Neural progenitor cell (in vitro differentiated cells): ENCODE results near the gene NSMCE4A. TPM values are rescaled to one million over a fixed set of nuclear protein-coding genes. Genes with fewer than 3 reads are reported as not detected.

Experiments used
- DNase-seq: peaks from one replicate; pipeline ENCODE4 v3.0.0-alpha.2; 2016; ENCODE audit warnings: low spot score
- H2AFZ ChIP-seq: fragments of 200-600 bp; sonication (generic); replicated peaks from 2 replicates; pipeline ENCODE4 v1.6.1; 2016; ENCODE audit warnings: antibody characterized with exemption
- H3F3A ChIP-seq: fragments of 200-600 bp; sonication (generic); 2 replicates; pipeline ENCODE4 v1.6.1; 2016; ENCODE audit warnings: antibody characterized with exemption, low read depth
- H3K27ac ChIP-seq: fragments of 200-600 bp; sonication (generic); 2 replicates; pipeline ENCODE4 v1.5.1; 2016; ENCODE audit warnings: mild to moderate bottlenecking
- H3K27me3 ChIP-seq: fragments of 200-600 bp; sonication (generic); 2 replicates; pipeline ENCODE4 v1.6.1; 2016; ENCODE audit warnings: mild to moderate bottlenecking, moderate library complexity
- H3K36me3 ChIP-seq: fragments of 200-600 bp; sonication (generic); 2 replicates; pipeline ENCODE4 v1.5.1; 2016
- H3K4me1 ChIP-seq: fragments of 200-600 bp; sonication (generic); 2 replicates; pipeline ENCODE4 v1.6.1; 2016; ENCODE audit warnings: mixed run types
- H3K4me2 ChIP-seq: fragments of 200-600 bp; sonication (generic); 2 replicates; pipeline ENCODE4 v1.6.1; 2016
- H3K4me3 ChIP-seq: fragments of 200-600 bp; sonication (generic); 2 replicates; pipeline ENCODE4 v1.5.1; 2016
- H3K79me2 ChIP-seq: fragments of 200-600 bp; sonication (generic); 2 replicates; pipeline ENCODE4 v1.6.1; 2016; ENCODE audit warnings: low read depth
- H3K9ac ChIP-seq: fragments of 200-600 bp; sonication (generic); 2 replicates; pipeline ENCODE4 v1.6.1; 2016
- H3K9me3 ChIP-seq: fragments of 200-600 bp; sonication (generic); 2 replicates; pipeline ENCODE4 v1.5.1; 2016; ENCODE audit warnings: low read depth
- H4K20me1 ChIP-seq: fragments of 200-600 bp; sonication (generic); 2 replicates; pipeline ENCODE4 v1.6.1; 2016; ENCODE audit warnings: low read depth
- H3K27ac Mint-ChIP-seq: 3 replicates; pipeline ENCODE4 v1.8.0; 2021; ENCODE audit warnings: mixed read lengths
- H3K27me3 Mint-ChIP-seq: 2 replicates; pipeline ENCODE4 v1.8.0; 2022; ENCODE audit warnings: low read depth, mild to moderate bottlenecking, inconsistent platforms, moderate library complexity, mixed read lengths; ENCODE audit not compliant: insufficient read depth
- H3K36me3 Mint-ChIP-seq: 3 replicates; pipeline ENCODE4 v1.8.0; 2021; ENCODE audit warnings: mixed read lengths
- H3K4me1 Mint-ChIP-seq: 3 replicates; pipeline ENCODE4 v1.8.0; 2021; ENCODE audit warnings: mixed read lengths
- H3K4me3 Mint-ChIP-seq: 3 replicates; pipeline ENCODE4 v1.8.0; 2021; ENCODE audit warnings: mild to moderate bottlenecking, moderate library complexity, mixed read lengths
- H3K9me3 Mint-ChIP-seq: 3 replicates; pipeline ENCODE4 v1.8.0; 2020; ENCODE audit warnings: mixed read lengths
- EZH2 ChIP-seq: fragments of 200-600 bp; sonication (generic); IDR thresholded peaks from 2 replicates; pipeline ENCODE4 v1.6.1; 2017; ENCODE audit warnings: antibody characterized with exemption, mild to moderate bottlenecking, moderate library complexity
- EZH2phosphoT487 ChIP-seq: fragments of 200-600 bp; sonication (generic); IDR thresholded peaks from 2 replicates; pipeline ENCODE4 v1.6.1; 2017; ENCODE audit warnings: antibody characterized with exemption
- total RNA-seq: library from RNA; depleted of rRNA; stranded (reverse); fragments of >200 nt; gene quantifications from 2 replicates; pipeline ENCODE4 v1.2.3, GENCODE V29; 2015; ENCODE audit warnings: low replicate concordance
- TF ChIP-seq, protein P1 (sequence below): fragments of 200-600 bp; sonication (generic); IDR thresholded peaks from 2 replicates; pipeline ENCODE4 v1.5.1; 2017; ENCODE audit warnings: antibody characterized with exemption, mild to moderate bottlenecking

The NSMCE4A gene
- total RNA-seq, 1 donor from 2014 or later = 223 TPM

DNA sequence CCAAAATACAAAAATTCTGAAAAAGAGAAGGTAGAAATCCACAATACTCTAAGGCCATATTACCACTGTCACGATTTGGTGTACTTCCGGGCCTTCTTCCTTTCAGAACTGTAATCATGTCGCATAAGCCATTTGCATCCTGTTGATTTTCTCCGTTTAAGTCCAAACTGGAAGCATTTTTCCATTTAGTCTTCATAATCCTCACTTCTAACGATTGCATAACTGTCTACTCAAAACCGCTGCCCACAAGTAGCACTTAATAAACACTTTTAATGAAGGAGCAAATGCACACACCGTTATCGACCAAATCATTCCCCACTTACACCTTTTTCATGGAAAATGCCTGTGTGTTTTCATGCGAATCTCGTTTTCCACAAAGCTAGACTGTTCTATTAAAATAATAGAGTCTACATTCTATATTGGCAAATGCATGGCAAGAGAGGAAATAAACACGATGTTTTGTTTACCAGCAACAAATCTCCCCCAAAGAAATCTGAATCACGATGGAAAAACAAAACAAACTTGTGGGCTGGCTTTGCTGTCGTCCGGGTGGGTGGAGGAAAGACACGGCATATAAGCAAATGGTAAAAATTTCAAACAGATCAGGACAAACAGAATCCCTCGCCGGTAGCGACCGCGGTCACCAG, 48.2 kb downstream of the NSMCE4A start:
- H3K27me3 Mint-ChIP-seq = no peaks in the 10 kb centered on the region
- Histone ChIP-seq H3K9ac (peak overlapping the region; percentile 88), H3K79me2 (peaks cover 70% of the 10 kb centered on the region), H3K4me1 (peaks cover 20% of the 10 kb centered on the region), H3K4me2 (peak overlapping the region; percentile 77), H3K27me3 (no peaks in the 10 kb centered on the region), H2AFZ (peak overlapping the region; percentile 83), H3F3A (peaks cover 38% of the 10 kb centered on the region), H3K36me3 (no peaks in the 10 kb centered on the region), H3K4me3 (peak overlapping the region; percentile 88), H3K27ac (no peak overlapping the region), H4K20me1 (no peaks in the 10 kb centered on the region), H3K9me3 (no peaks in the 10 kb centered on the region)
- no peaks in the 10 kb centered on the region for H3K9me3 Mint-ChIP-seq
- peaks cover 8% of the 10 kb centered on the region for H3K36me3 Mint-ChIP-seq
- peak overlapping the region; percentile 75 for H3K27ac Mint-ChIP-seq
- DNase-seq = no peak
- peaks cover 47% of the 10 kb centered on the region for H3K4me1 Mint-ChIP-seq
- TF ChIP-seq EZH2phosphoT487 = no peak
- TF ChIP-seq, protein P1, sequence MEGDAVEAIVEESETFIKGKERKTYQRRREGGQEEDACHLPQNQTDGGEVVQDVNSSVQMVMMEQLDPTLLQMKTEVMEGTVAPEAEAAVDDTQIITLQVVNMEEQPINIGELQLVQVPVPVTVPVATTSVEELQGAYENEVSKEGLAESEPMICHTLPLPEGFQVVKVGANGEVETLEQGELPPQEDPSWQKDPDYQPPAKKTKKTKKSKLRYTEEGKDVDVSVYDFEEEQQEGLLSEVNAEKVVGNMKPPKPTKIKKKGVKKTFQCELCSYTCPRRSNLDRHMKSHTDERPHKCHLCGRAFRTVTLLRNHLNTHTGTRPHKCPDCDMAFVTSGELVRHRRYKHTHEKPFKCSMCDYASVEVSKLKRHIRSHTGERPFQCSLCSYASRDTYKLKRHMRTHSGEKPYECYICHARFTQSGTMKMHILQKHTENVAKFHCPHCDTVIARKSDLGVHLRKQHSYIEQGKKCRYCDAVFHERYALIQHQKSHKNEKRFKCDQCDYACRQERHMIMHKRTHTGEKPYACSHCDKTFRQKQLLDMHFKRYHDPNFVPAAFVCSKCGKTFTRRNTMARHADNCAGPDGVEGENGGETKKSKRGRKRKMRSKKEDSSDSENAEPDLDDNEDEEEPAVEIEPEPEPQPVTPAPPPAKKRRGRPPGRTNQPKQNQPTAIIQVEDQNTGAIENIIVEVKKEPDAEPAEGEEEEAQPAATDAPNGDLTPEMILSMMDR = no peak
- TF ChIP-seq EZH2 = no peak
- peak overlapping the region; percentile 94 for H3K4me3 Mint-ChIP-seq

DNA sequence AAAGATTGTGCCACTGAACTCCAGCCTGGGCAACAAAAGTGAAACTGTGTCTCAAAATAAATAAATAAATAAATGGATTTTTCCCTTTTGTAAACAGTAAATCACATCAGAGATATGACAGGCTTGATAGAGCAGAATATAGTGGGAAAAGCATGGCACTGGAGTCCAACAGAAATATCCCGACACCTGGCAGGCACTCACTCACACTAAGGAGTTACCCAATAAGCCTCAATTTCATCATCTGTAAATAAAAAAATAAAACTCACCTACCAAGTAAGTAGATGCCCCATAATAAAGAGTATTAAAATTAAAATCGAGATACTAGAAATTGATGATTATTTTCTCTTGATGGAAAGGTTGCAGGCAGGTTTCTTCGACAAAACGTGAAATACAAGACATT, 48.9 kb downstream of the NSMCE4A start:
- Mint-ChIP-seq H3K27me3 (no peaks in the 10 kb centered on the region), H3K9me3 (no peaks in the 10 kb centered on the region), H3K4me1 (peaks cover 52% of the 10 kb centered on the region), H3K4me3 (peak overlapping the region; percentile 94), H3K36me3 (peaks cover 6% of the 10 kb centered on the region), H3K27ac (no peak overlapping the region)
- H3K9ac ChIP-seq = no peak overlapping the region
- DNase-seq = no peak
- peaks cover 71% of the 10 kb centered on the region for H3K79me2 ChIP-seq
- H2AFZ ChIP-seq = no peak overlapping the region
- H3K4me2 ChIP-seq = peak overlapping the region; percentile 77
- no peaks in the 10 kb centered on the region for H3K9me3 ChIP-seq
- H3K27me3 ChIP-seq = no peaks in the 10 kb centered on the region
- peak overlapping the region; percentile 88 for H3K4me3 ChIP-seq
- no peaks in the 10 kb centered on the region for H3K36me3 ChIP-seq
- H4K20me1 ChIP-seq = no peaks in the 10 kb centered on the region
- H3K27ac ChIP-seq = no peak overlapping the region
- TF ChIP-seq, protein P1 = no peak
- peaks cover 40% of the 10 kb centered on the region for H3F3A ChIP-seq
- peaks cover 26% of the 10 kb centered on the region for H3K4me1 ChIP-seq

DNA sequence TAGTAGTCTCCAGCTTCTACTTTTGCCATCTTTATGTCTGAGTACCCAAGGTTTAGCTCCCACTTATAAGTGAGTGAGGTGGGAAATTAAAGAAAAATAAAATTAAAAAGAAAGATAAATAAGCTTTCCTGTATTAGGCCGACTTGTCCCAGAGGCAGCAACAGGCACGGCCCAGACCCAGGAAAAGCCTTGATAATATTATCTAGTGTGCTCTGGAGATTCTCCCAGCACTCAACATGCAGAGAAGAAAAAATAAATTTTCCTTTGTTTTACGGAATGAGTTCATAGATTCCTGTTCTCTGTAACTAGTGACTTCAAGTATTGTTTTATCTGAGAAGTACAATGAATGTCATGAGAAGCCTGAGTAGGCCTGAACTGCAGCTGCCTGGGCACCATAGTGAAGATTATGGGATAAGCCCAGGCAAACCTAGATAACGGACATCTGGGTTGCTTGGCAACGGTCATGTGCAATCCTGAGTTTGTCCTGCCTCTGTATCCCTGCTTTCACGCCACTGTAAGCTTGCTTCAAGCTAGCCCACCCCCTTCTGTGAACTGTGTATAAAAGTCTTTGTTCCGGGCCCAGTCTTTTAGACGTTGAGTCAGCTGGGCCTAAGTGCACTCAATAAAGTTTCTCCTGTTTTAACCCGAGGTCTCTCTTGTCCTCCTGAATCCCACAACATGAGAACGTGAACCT, 53.6 kb downstream of the NSMCE4A start:
- Histone ChIP-seq H3K36me3 (no peaks in the 10 kb centered on the region), H3F3A (peaks cover 18% of the 10 kb centered on the region), H3K9ac (no peak overlapping the region), H3K9me3 (no peaks in the 10 kb centered on the region), H3K4me3 (peak overlapping the region; percentile 5), H3K79me2 (peaks cover 74% of the 10 kb centered on the region), H3K27me3 (no peaks in the 10 kb centered on the region), H4K20me1 (no peaks in the 10 kb centered on the region), H3K4me2 (peak overlapping the region; percentile 69), H2AFZ (no peak overlapping the region), H3K27ac (peak overlapping the region; percentile 65), H3K4me1 (peaks cover 17% of the 10 kb centered on the region)
- H3K4me1 Mint-ChIP-seq = peaks cover 37% of the 10 kb centered on the region
- peaks cover 23% of the 10 kb centered on the region for H3K36me3 Mint-ChIP-seq
- no peak for TF ChIP-seq EZH2phosphoT487
- TF ChIP-seq EZH2 = no peak
- TF ChIP-seq, protein P1 = no peak
- no peaks in the 10 kb centered on the region for H3K9me3 Mint-ChIP-seq
- peak; percentile 64 for DNase-seq
- no peaks in the 10 kb centered on the region for H3K27me3 Mint-ChIP-seq
- peak overlapping the region; percentile 89 for H3K27ac Mint-ChIP-seq
- H3K4me3 Mint-ChIP-seq = peak overlapping the region; percentile 60
